ENCODE measurements around the gene DGUOK. TPM values are rescaled to one million over a fixed set of nuclear protein-coding genes. Genes with fewer than 3 reads are reported as not detected.

The DGUOK gene
- total and polyA plus RNA-seq, 2 experiments from 2014 or later, result 68.4 to 287 TPM

- no peak overlapping the region for H3K4me3 ChIP-seq
- H3K4me1 Mint-ChIP-seq, result no peaks in the 10 kb centered on the region
- no peak overlapping the region for H3K27ac Mint-ChIP-seq
- ATAC-seq (peak; percentile 34; the same call in 1 of the 3 replicates), DNase-seq (ENCODE audit: low spot score) (no peak)
- peaks cover 3% of the 10 kb centered on the region; the same call in 1 of the 2 replicates for H3K79me2 ChIP-seq (replicated peaks; ENCODE audit: insufficient read depth)
- H3K27me3 ChIP-seq (ENCODE audit: insufficient read depth), result no peaks in the 10 kb centered on the region
- H3K9me2 ChIP-seq (ENCODE audit: insufficient read depth), result no peaks in the 10 kb centered on the region
- H3K27ac ChIP-seq (ENCODE audit: low read depth), result no peak overlapping the region
- no peak overlapping the region for H2AFZ ChIP-seq
- H3K36me3 ChIP-seq (ENCODE audit: insufficient read depth), result peaks cover 29% of the 10 kb centered on the region
- H3F3A ChIP-seq (replicated peaks; ENCODE audit: low read depth), result no peaks in the 10 kb centered on the region
- H3K27me3 Mint-ChIP-seq (ENCODE audit: insufficient read depth, low read depth, poor library complexity), result peaks cover 2% of the 10 kb centered on the region
- H3K4me3 Mint-ChIP-seq, result no peak overlapping the region
- H3K9me3 Mint-ChIP-seq, result no peaks in the 10 kb centered on the region
- no peak overlapping the region for H3K4me2 ChIP-seq
- no peaks in the 10 kb centered on the region for H3K4me1 ChIP-seq (ENCODE audit: insufficient read depth)
- peak in 1 of 2 experiments; percentile 23; a peak in 2 of 4 replicates for TF ChIP-seq CTCF (conservative IDR thresholded peaks at IDR 0.05; ENCODE audit: low read depth in 2 of 2)
- TF ChIP-seq ZNF331 (CRISPR knock-in tag; IDR thresholded peaks at IDR 0.05; ENCODE audit: low read depth), result no peak
- H3K36me3 Mint-ChIP-seq (ENCODE audit: low read depth), result peaks cover 58% of the 10 kb centered on the region
- H4K20me1 ChIP-seq (replicated peaks; ENCODE audit: insufficient read depth), result peaks cover 30% of the 10 kb centered on the region
These were observed 29.7 kb downstream of the DGUOK start for GRCh38 chr2:73956218-73956865.

- no peak for ATAC-seq
- no peak overlapping the region for H3K4me3 Mint-ChIP-seq
- peaks cover 30% of the 10 kb centered on the region for H3K36me3 Mint-ChIP-seq (ENCODE audit: low read depth)
- Histone ChIP-seq H2AFZ (no peak overlapping the region), H3K27ac (ENCODE audit: low read depth) (no peak overlapping the region), H4K20me1 (replicated peaks; ENCODE audit: insufficient read depth) (peaks cover 15% of the 10 kb centered on the region), H3K4me3 (no peak overlapping the region), H3F3A (replicated peaks; ENCODE audit: low read depth) (no peaks in the 10 kb centered on the region), H3K79me2 (replicated peaks; ENCODE audit: insufficient read depth) (no peaks in the 10 kb centered on the region), H3K4me2 (no peak overlapping the region), H3K36me3 (ENCODE audit: insufficient read depth) (peaks cover 19% of the 10 kb centered on the region), H3K27me3 (ENCODE audit: insufficient read depth) (no peaks in the 10 kb centered on the region), H3K4me1 (ENCODE audit: insufficient read depth) (no peaks in the 10 kb centered on the region), H3K9me2 (ENCODE audit: insufficient read depth) (peaks cover 3% of the 10 kb centered on the region; the same call in 1 of the 2 replicates)
- H3K9me3 Mint-ChIP-seq, result no peaks in the 10 kb centered on the region; the same call in 1 of the 3 replicates
- H3K27me3 Mint-ChIP-seq (ENCODE audit: insufficient read depth, low read depth, poor library complexity), result peaks cover 3% of the 10 kb centered on the region
- H3K4me1 Mint-ChIP-seq, result no peaks in the 10 kb centered on the region
- no peak overlapping the region for H3K27ac Mint-ChIP-seq
- DNase-seq (ENCODE audit: low spot score), result no peak
- TF ChIP-seq ZNF114 (CRISPR knock-in tag; IDR thresholded peaks at IDR 0.05), result no peak
- TF ChIP-seq CTCF (conservative IDR thresholded peaks at IDR 0.05; ENCODE audit: low read depth in 2 of 2), result no peak
These were observed 34.6 kb downstream of the DGUOK start for GRCh38 chr2:73961274-73961673.

All from GM23338 (cell line).